GM15510 (cell line): ENCODE results near the gene CGB8.
"Not testable (repeated sequence)": the region's sequence is repeated elsewhere in the genome, so short reads cannot be mapped to it uniquely, and the experiment has no call there.

ENCODE experiments used
- POLR2A ChIP-seq: IDR thresholded peaks from 3 replicates; pipeline ENCODE4 v1.6.1; 2011; ENCODE audit warnings: borderline replicate concordance; ENCODE audit not compliant: insufficient read length; ENCODE audit errors: extremely low read depth

CGB8 gene

DNA sequence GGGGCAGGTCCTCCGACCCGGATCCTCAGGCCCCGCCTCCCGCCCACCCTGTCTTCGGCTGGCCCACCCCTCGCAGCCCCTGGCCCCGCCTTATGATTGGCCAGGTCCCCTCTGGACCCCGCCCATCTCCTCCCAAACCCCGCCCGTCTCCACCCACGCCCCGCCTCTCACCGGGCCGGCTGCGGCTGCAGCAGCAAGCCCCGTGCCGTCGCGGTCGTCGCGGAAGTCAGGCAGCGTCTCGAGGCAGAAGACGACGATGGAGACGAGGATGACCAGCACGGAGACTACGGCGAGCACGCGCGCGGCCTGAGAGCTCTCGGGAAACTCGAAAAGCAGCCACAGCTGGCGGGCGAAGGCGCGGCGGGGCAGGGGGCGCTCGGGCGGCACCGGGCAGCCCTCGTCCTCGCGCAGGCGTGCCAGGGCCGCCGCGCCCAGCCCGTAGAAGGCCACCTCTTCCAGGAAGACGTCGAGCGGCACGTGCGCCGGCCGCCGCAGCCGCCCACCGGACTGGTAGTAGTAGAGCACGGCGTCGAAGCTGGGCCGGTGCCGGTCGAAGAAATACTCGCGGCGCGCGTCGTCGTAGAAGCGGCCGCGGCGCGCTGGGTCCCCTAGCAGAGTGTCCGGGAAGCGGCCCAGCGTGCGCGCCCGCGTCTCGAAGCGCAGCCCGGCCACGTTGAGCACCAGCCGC is 23.1 kb upstream of the CGB8 start:
- TF ChIP-seq POLR2A, result no peak

DNA sequence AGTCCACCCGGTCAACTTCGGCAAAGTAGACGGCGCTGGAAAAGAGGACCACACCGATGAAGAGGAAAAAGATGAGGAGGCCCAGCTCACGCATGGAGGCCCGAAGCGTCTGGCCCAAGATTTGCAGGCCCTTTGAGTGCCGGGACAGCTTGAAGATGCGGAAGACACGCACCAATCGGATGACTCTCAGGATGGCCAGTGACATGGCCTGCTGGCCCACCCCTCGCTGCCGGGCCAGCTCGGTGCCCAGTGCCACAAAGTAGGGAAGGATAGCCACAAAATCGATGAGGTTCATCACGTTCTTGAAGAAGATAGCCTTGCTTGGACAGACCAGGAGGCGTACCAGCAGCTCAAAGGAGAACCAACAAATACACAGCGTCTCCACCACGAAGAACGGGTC is 21.5 kb upstream of the CGB8 start:
- no peak for TF ChIP-seq POLR2A

DNA sequence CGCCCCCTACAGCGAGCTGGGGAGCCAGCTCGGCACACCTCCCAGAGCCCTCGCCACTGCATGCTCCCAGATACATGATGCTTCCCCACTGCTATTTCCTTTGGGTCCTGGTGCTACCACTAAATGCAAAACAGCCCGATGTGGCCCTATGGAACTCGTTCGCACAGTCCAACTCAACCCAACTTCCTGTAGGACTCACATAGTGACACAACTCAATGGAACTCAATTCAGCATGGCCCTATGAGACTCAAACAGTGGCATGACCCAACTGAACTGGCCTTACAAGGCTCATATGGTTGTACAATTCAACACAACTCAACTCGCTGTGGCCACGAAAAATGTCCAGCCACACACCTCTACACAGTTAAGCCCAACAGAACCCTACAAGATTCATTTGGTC is 20.1 kb upstream of the CGB8 start:
- no peak for TF ChIP-seq POLR2A

DNA sequence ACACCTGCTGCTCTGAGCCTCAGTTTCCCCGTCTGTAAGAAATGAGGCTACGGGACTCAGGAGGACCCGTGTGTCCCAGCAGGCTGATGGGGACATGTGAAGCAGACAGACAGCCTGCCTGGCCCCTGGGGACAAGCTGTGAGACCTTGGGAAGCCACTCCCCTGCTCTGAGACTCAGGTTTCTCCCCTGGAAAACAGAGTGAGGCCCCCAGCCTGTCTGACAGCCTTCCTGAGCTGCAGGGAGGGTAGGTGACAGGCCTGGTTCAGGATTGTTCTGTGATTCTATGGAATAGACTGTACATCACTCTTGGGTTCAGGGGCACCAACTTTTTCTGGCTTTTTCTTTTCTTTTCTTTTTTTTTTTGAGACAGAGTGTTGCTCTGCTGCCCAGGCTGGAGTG is 18.6 kb upstream of the CGB8 start:
- TF ChIP-seq POLR2A, result no peak

DNA sequence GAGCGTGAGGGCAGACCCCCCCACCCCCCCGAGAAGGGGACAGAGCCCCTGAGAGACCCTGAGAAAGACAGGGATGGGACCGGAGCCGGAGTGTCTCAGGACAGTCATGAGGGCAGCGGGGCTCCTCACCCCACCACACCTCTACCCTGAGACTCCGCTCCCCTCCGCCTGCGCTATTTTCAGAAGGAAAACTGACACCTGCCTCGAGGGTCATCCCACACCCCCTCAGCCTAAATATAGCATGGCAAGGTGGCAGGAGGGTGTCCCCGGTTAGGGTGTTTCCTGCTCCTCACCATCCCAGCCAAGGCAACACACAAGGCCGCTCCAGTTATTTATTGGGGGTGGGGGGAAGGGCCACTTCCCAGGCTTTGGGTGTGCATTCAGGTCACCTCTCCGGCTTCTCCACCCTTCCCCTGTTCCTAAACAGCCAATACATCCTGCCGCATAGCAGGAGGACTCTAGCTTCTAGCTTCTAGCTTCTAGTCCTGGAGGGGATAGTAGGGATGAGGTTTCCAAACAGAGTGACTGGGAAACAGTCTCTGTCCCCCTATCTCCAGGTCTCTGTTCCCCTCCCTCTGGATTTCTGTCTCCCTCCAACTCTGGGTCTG is 17.1 kb upstream of the CGB8 start:
- TF ChIP-seq POLR2A, result no peak

DNA sequence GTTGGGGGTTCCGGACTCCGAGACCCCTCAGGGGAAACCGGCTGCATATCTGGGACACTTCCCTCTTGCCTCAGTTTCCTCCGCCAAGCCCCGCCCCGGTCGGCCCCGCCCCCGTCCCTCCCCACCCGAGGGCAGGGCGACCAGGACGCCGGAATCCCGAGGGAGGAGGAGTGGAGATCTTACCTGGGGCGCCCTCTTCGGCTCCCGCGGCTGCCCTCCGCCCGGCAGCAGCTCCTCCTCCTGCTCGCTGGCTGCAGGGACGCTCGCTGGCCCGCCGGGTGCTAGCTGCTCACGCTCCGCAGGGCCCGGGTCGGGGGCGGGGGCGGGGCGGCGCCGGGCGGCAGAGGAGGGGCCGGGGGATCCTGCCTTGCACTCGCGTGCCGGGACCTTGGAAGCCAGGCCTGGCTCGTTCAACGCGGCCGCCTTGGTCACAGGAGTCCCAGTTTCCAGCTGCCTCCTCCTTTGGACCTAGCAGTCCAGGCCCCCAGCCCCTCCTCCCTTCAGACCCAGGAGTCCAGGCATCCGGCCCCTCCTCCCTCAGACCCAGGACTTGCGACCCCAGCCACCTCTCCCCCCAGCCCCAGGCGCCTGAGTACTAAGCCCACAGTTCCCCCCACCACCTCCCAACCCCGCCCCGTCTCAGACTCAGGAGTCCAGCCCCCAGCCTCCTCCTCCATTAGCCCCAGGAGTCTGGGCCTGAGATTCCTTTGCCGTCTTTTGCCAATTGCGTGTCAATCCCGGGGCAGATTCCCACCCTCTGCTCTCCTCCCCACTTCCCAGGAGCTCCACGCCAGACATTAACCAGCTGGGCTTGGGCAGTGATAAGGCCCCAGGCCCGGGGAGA is 16.1 kb upstream of the CGB8 start, which contains the start of gene NTF4:
Gene NTF4, minus strand, starts transcription at position 51 of the 844 bp plus-strand sequence. CDS start 2,821 bp downstream, outside the sequence.
- TF ChIP-seq POLR2A, result no peak

DNA sequence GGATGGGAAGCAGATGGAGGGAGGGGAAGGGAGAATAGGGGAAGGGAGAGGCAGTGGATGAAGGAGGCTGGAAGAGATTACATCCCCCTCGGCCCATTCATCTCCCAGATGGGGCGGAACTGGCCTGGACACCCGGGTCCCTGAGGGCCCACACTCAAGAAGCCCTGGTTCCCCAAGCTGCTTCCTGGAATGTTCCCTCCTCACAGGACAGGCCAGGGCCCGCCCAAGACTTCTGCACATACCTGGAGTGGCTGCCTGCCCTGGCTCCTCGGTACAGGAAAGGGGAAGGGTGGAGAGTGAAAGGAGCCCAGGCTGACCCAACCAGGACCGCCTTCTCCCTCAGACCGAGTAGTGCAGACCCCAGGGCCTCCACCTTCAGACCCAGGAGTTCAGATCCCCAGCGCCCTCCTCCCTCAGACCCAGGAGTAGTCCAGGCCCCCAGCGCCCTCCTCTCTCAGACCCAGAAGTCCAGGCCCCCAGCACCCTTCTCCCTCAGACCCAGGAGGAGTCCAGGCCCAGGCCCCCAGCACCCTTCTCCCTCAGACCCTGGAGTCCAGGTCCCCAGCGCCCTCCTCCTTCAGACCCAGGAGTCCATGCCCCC is 15.2 kb upstream of the CGB8 start:
- no peak for TF ChIP-seq POLR2A

DNA sequence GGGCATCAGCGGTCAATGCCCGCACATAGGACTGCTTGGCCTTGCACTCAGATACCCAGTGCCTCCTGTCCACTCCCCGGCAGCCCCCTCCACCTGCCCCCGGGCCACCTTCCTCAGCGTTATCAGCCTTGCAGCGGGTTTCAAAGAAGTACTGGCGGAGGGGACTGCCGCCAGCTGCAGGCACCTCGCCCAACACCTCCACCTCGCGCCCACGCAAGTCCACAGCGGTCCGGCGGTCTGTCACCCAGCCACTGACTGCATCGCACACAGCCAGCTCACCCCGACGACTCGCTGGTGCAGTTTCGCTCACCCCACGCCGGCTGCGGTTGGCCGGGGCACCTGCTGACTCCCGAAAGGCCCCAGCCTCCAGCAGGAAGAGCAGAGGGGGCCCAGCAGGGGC is 12.5 kb upstream of the CGB8 start:
- TF ChIP-seq POLR2A, result no peak

DNA sequence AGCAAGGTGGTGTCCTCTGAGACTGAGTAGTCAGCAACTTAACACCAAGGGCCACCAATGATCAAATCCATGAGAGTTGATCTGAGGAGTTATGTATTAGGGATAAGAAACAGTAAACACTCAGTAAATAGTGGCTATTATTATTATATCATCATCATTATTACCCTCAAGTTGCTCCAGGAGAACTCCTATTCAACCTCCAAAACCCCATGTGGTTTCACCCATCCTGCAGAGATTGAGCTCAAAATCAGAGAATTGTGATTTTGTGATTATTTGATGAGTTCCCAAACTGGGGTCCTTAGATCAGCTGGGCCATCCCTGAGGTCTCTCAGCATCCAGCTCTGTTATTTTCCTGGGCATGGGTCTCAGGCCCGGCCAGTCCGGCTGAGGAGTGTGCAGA is 12.1 kb upstream of the CGB8 start:
- TF ChIP-seq POLR2A, result no peak

DNA sequence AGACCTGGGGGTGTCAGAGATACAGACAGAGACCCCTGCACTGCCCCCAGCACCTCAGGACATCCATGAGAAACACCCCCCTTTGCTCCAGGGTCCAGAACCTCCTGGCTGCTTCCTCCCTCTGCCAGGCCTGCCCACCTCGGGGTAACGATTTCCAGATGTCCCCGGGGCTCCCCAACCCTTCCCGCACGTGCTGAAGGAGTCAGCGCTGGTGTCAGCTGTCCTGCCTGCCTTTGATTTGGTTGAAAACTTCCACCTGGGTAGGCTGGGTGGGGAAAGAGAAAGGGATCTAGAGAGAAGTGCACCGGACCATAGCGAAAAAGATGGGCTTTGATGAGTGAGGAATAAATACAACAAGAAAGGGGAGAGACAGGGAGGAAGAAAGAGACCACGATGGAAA is 10.1 kb upstream of the CGB8 start:
- no peak for TF ChIP-seq POLR2A

DNA sequence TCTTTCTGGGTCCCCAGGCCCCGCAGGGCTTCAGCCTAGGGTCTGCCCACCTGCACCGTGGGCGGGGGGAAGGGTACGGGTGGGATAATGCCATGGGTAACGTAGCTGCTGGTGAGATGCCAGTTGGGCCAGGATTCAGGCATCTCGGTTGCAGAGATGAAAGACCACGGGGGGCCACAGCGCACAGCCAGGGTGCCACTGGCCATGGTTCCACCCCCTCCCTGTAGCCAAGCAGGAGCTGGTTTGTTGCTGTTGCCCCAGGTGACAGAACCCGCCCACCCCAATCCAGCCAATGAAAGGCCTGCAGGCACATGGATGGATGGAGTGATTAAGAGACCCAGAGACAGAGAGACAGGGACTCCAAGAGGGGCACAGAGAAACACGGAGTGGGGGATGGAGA is 9.7 kb upstream of the CGB8 start:
- TF ChIP-seq POLR2A, result no peak

DNA sequence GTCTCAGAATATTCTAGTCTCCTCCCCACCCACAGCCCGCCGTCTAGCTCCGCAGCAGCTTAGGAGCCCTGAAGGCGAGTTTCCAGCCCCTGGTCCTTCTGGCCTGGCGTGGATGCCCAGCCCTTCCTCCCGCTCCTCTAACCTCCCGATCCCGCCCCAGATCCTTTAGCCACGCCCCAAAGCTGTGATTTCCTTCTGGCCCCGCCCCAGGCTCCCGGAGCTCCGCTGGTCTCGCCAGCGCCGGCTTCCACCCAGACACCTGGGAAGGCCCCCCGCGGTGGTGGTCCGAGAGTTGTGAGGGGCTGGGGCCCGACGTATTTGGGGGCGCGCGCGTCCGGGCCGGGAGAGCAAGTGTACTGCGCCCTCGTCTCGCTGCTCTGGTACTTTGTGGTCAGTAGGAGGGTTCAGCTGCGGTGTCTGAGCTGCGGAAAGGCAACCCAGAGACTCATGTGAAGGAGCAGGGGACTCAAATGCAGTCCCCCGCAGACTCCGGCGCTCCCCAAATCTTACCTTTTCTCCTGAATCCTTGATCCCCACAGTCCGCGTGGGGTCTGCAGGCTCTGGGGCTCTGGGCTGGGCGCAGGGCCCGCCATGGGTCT is 8.8 kb upstream of the CGB8 start, which contains the start of gene CGB7:
Gene CGB7, minus strand, starts transcription at position 114 of the 599 bp plus-strand sequence. CDS start 2,374 bp downstream, outside the sequence.
- no peak for TF ChIP-seq POLR2A

DNA sequence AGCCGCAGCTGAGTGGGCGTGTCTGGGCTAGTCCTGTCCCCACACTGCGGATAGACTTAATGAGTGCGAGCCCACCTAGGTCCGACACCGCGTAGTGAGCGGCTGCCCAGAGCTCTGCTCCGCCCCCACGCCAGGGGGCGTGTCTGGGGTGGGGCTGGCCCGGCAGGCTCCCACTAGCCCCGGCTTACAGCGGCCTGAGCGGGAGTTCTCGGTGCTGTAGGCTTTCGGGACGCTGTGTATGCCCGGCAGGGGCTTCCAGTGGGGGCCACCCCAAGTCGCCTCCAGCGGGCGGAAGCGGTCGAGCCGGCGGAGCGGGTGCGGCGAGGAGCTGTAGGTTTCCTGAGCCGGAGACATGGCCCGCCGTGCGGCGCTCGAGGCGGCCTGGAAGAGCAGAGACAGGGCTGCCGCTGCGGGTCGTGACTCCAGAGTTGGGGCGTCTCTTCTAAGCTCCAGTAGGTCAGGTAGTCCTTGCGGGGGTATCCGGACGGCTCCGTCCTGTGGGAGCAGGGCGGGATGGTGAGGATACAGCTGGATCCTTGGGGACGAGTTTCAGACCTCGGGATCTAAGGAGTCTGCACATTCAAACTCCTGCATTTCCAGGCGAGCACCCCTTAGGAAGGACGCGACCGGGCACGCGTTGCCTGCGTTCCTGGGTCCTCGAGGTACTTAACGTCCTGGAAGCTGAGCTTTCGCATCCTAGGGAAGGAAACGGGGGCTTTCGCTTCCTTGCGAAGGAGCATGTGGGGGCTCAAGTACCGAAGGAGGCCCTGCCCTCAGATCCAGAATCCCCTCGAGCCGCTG is 7.4 kb upstream of the CGB8 start:
- no peak for TF ChIP-seq POLR2A

DNA sequence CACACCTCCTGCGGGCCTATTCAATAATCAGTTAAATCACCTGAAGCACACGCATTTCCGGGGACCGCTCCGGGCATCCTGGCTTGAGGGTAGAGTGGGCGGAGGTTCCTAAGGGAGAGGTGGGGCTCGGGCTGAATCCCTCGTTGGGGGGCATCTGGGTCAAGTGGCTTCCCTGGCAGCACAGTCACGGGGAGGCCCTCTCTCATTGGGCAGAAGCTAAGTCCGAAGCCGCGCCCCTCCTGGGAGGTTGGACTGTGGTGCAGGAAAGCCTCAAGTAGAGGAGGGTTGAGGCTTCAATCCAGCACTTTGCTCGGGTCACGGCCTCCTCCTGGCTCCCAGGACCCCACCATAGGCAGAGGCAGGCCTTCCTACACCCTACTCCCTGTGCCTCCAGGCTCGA is 5.4 kb downstream of the CGB8 start, which contains the start of gene CGB5:
Gene CGB5, plus strand, starts transcription at position 301 of the 400 bp plus-strand sequence. CDS start 362 bp downstream, outside the sequence.
- TF ChIP-seq POLR2A, result not testable (repeated sequence)
